Esophagus muscularis mucosa (tissue), 4 donors: ENCODE data around the gene SPSB1. TPM values are rescaled to one million over a fixed set of nuclear protein-coding genes. Genes with fewer than 3 reads are reported as not detected.
A peak's percentile ranks its signal among the peaks of the same experiment; 100 is the strongest.

Source experiments
- DNase-seq: peaks from one replicate; pipeline ENCODE4 v3.0.0-alpha.2; 2017; ENCODE audit errors: extremely low spot score
- H3K27ac ChIP-seq, 4 donors: fragments of 200-600 bp; sonication (generic); replicated peaks in 1 of 4; 1 replicate in 3 of 4; 2 replicates in 1 of 4; pipeline ENCODE4 v1.5.1; 2016 to 2019; ENCODE audit warnings: mild to moderate bottlenecking in 1 of 4
- H3K27me3 ChIP-seq, 4 donors: fragments of 200-600 bp; sonication (generic); one replicate each; pipeline versions ENCODE4 v1.5.1 to v1.6.0; 2016 to 2019
- H3K36me3 ChIP-seq, 4 donors: fragments of 200-600 bp; sonication (generic); one replicate each; pipeline ENCODE4 v1.5.1; 2016 to 2019
- H3K4me1 ChIP-seq, 4 donors: fragments of 200-600 bp; sonication (generic); one replicate each; pipeline ENCODE4 v1.5.1; 2016 to 2019
- H3K4me3 ChIP-seq, 4 donors: fragments of 200-600 bp; sonication (generic); 1 replicate in 2 of 4; 2 replicates in 2 of 4; pipeline ENCODE4 v1.5.1; 2016 to 2019; ENCODE audit warnings: mild to moderate bottlenecking in 4 of 4, moderate library complexity in 1 of 4
- H3K9me3 ChIP-seq, 4 donors: fragments of 200-600 bp; sonication (generic); 1 replicate in 3 of 4; 2 replicates in 1 of 4; pipeline ENCODE4 v1.5.1; 2016 to 2019
- EP300 ChIP-seq: sonication (generic); formaldehyde crosslinking; IDR thresholded peaks from one replicate; pipeline ENCODE4 v1.6.1; 2017; ENCODE audit warnings: antibody characterized with exemption
- POLR2A ChIP-seq: fragments of 450-650 bp; IDR thresholded peaks from one replicate; pipeline ENCODE4 v1.6.1; 2017; ENCODE audit warnings: antibody characterized with exemption, moderate library complexity, mild to moderate bottlenecking, low read depth
- POLR2AphosphoS5 ChIP-seq, 2 donors: sonication (generic); formaldehyde crosslinking; IDR thresholded peaks; one replicate each; pipeline ENCODE4 v1.6.1; 2017; ENCODE audit warnings: antibody characterized with exemption in 2 of 2
- WGBS: methylation state at CpG from one replicate; pipeline ENCODE4 v1.1.5; 2018; 5-methylcytosine and 5-hydroxymethylcytosine counted together
- intact Hi-C: fragments of 100-400 bp; cut with DNase I; formaldehyde crosslinking; loops from one replicate; pipeline ENCODE4 v1.15.1; 2023
- total RNA-seq, 4 donors: library from RNA; depleted of rRNA; stranded (reverse); fragments of >200 nt; gene quantifications; one replicate each; pipeline versions ENCODE4 v1.1.0 to v1.2.1, GENCODE V29; 2016
- TF ChIP-seq, protein P1 (sequence below), 3 experiments: fragments of 200-600 bp in 2 of 3; fragments of 450-650 bp in 1 of 3; sonication (generic) in 2 of 3; IDR thresholded peaks; one replicate each; pipeline ENCODE4 v1.5.1; 2017 to 2019; ENCODE audit warnings: antibody characterized with exemption in 3 of 3, mild to moderate bottlenecking in 2 of 3, moderate library complexity in 1 of 3

SPSB1 gene
- total RNA-seq, 4 donors from 2014 or later: 61.0 to 104 (median 97.4) TPM

DNA sequence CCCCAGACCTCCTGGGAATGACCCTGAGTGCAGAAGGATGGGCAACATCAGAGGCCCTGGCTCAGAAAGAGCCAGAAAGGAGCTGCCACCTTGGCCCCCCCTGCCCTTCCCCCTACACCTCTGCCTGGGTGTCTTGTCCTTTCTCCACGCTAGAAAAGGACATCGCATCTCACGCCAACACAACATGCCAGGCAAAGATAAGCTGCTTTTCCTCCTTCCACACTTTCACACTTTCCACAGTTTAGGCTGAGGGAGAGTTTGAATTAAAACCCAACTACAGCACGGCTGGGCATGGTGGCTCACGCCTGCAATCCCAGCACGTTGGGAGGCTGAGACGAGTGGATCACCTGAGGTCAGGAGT lies 109.5 kb downstream of the SPSB1 start:
- Histone ChIP-seq H3K4me1 (peaks cover 25 to 37% (median 36%) of the 10 kb centered on the region in 4 donors), H3K27me3 (no peaks in the 10 kb centered on the region), H3K9me3 (no peaks in the 10 kb centered on the region), H3K4me3 (no peak overlapping the region), H3K27ac (peak overlapping the region in 1 of 4 donors; percentile 3), H3K36me3 (no peaks in the 10 kb centered on the region)
- no peak for TF ChIP-seq POLR2AphosphoS5 (IDR thresholded peaks at IDR 0.05)
- TF ChIP-seq, protein P1, sequence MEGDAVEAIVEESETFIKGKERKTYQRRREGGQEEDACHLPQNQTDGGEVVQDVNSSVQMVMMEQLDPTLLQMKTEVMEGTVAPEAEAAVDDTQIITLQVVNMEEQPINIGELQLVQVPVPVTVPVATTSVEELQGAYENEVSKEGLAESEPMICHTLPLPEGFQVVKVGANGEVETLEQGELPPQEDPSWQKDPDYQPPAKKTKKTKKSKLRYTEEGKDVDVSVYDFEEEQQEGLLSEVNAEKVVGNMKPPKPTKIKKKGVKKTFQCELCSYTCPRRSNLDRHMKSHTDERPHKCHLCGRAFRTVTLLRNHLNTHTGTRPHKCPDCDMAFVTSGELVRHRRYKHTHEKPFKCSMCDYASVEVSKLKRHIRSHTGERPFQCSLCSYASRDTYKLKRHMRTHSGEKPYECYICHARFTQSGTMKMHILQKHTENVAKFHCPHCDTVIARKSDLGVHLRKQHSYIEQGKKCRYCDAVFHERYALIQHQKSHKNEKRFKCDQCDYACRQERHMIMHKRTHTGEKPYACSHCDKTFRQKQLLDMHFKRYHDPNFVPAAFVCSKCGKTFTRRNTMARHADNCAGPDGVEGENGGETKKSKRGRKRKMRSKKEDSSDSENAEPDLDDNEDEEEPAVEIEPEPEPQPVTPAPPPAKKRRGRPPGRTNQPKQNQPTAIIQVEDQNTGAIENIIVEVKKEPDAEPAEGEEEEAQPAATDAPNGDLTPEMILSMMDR (IDR thresholded peaks at IDR 0.05): no peak
- TF ChIP-seq EP300: no peak
- no peak for TF ChIP-seq POLR2A
- no peak for DNase-seq
- intact Hi-C loops: no loop called here
- 92% methylated on average over 7 of the region's 7 CpGs for WGBS

DNA sequence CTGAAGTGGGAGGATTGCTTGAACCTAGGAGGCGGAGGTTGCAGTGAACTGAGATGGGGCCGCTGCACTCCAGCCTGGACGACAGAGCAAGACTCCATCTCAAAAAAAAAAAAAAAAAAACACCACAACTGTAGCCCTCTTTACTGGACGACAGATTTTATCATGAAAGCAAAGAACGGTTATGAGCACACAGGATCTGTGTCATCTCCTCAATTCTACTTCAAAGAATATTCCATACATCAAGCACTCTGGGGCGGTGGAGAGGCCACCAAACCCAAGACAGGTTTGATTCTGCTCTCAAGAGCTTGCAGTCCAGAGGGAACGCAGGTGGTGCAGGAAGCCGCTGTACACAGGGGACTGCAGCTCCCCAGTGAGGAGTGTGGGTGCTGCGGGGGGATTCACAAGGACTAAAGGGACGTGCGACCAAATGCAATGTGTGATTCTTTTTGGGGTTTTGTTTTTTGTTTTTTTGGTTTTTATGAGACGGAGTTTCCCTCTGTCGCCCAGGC lies 110.1 kb downstream of the SPSB1 start:
- no peak for TF ChIP-seq POLR2AphosphoS5 (IDR thresholded peaks at IDR 0.05)
- TF ChIP-seq, protein P1 (IDR thresholded peaks at IDR 0.05): no peak
- TF ChIP-seq POLR2A: no peak
- no peak for TF ChIP-seq EP300
- Histone ChIP-seq H3K36me3 (no peaks in the 10 kb centered on the region), H3K27ac (no peak overlapping the region), H3K4me1 (peaks cover 25 to 32% (median 31%) of the 10 kb centered on the region in 4 donors), H3K9me3 (no peaks in the 10 kb centered on the region), H3K4me3 (no peak overlapping the region), H3K27me3 (no peaks in the 10 kb centered on the region)
- WGBS: 89% methylated on average over 13 of the region's 13 CpGs
- intact Hi-C loops: no loop called here
- DNase-seq: no peak

DNA sequence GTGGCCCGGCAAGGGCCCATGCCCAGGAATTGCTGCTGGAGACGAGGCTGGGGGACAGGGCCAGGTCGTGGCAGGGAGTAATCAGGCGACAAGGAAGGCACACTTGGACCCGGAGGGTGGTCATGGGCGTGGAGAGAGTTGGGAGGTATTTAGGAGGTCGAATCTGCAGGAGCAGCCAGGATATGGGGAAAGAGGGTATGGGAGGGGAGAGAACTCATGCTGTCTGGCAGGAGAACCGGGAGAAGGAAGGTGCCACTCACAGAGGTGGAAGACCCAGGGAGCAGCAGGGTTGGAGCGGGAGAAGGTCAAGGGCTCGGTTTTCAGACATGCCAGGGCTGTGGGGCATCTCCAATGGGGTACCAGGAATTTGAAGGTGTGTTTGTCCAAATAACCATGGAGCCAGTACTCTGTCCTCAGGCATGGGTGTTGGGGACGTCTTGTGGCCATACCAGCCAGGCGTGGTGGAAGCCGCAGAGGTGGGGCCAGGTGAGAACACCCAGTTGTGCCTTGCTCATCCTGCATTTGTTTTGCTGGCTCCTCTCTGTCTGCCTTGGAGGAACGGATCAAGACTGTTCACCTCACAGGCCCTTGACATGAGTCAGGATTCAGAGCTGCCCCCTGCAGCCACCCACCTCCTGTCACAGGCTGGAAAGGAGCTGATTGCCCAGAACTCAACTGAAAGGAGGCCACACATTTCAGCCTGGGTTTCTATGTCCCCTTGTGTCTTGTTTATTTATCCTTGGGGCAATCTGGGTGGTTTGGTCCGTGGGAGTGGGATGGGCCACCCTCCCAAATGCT lies 111.6 kb downstream of the SPSB1 start:
- no peaks in the 10 kb centered on the region for H3K27me3 ChIP-seq
- H3K9me3 ChIP-seq: no peaks in the 10 kb centered on the region
- DNase-seq: no peak
- intact Hi-C loops: no loop called here
- H3K4me1 ChIP-seq: peaks cover 16 to 23% (median 20%) of the 10 kb centered on the region in 4 donors
- WGBS: 90% methylated on average over 14 of the region's 15 CpGs
- TF ChIP-seq POLR2AphosphoS5 (IDR thresholded peaks at IDR 0.05): no peak
- no peak for TF ChIP-seq EP300
- TF ChIP-seq POLR2A: no peak
- TF ChIP-seq, protein P1 (IDR thresholded peaks at IDR 0.05): no peak
- H3K36me3 ChIP-seq: no peaks in the 10 kb centered on the region
- no peak overlapping the region for H3K4me3 ChIP-seq
- H3K27ac ChIP-seq: no peak overlapping the region

DNA sequence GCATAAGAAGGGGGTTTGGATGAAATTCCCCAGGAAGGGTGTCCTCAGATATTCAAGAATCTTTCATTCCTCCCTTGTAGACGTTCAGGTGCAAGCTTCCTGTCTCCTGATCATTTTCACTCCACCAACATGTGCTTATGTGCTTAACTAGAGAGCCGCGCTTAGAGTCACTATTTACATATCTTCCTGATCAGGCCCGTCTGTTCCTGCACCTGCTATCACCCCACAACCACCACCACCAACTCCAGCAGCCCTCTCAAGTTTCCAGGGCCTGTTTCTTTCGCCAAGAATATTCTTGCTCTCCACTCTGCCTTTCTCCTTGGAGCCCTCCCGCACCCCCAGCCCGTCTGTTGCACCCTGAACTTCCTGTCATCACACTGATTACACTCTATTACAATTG lies 113.4 kb downstream of the SPSB1 start:
- intact Hi-C loops: no loop called here
- WGBS: 66% methylated on average over 7 of the region's 7 CpGs
- H3K4me1 ChIP-seq: peaks cover 0 to 7% (median 4%) of the 10 kb centered on the region in 4 donors
- H3K27ac ChIP-seq: no peak overlapping the region
- TF ChIP-seq POLR2A: no peak
- TF ChIP-seq EP300: no peak
- TF ChIP-seq, protein P1 (IDR thresholded peaks at IDR 0.05): no peak
- TF ChIP-seq POLR2AphosphoS5 (IDR thresholded peaks at IDR 0.05): no peak
- H3K27me3 ChIP-seq: no peaks in the 10 kb centered on the region
- no peaks in the 10 kb centered on the region for H3K9me3 ChIP-seq
- no peak for DNase-seq
- H3K4me3 ChIP-seq: no peak overlapping the region
- H3K36me3 ChIP-seq: no peaks in the 10 kb centered on the region
